Keratinocyte (primary cell): ENCODE data around the gene CDON. TPM values are rescaled to one million over a fixed set of nuclear protein-coding genes. Genes with fewer than 3 reads are reported as not detected.

Experiments used
- DNase-seq: peaks from one replicate; pipeline ENCODE4 v3.0.0-alpha.2; 2011; ENCODE audit warnings: low read depth, missing footprints, low spot score
- FAIRE-seq: peaks from 2 replicates; lab custom pipeline; 2011; peaks lifted over from hg19 to GRCh38; lab: Jason Lieb, UNC
- H2AFZ ChIP-seq: 2 replicates; pipeline ENCODE4 v1.6.0; 2012; ENCODE audit warnings: low read length, control low read depth, inconsistent platforms; ENCODE audit not compliant: control insufficient read depth
- H3K27ac ChIP-seq: 2 replicates; pipeline ENCODE4 v1.5.1; 2011; ENCODE audit warnings: low read length; ENCODE audit not compliant: control insufficient read depth, insufficient read depth
- H3K27me3 ChIP-seq: 3 replicates; pipeline ENCODE4 v1.6.0; 2011; ENCODE audit warnings: low read length; ENCODE audit not compliant: control insufficient read depth, insufficient read depth; ENCODE audit errors: extremely low read depth
- H3K36me3 ChIP-seq, 2 experiments: 2 replicates in 1 of 2; 3 replicates in 1 of 2; pipeline ENCODE4 v1.5.1; 2011; ENCODE audit warnings: low read length in 2 of 2, mild to moderate bottlenecking in 1 of 2; ENCODE audit not compliant: control insufficient read depth in 2 of 2, insufficient read depth in 2 of 2; ENCODE audit errors: extremely low read depth in 1 of 2
- H3K4me1 ChIP-seq: 3 replicates; pipeline ENCODE4 v1.5.1; 2011; ENCODE audit warnings: low read length; ENCODE audit not compliant: control insufficient read depth, insufficient read depth; ENCODE audit errors: extremely low read depth
- H3K4me2 ChIP-seq: 3 replicates; pipeline ENCODE4 v1.6.0; 2011; ENCODE audit warnings: low read depth, low read length; ENCODE audit not compliant: control insufficient read depth, insufficient read depth; ENCODE audit errors: extremely low read depth
- H3K4me3 ChIP-seq, 3 experiments: fragments of 200-600 bp in 1 of 3; sonication (generic) in 1 of 3; 2 replicates in 2 of 3; 3 replicates in 1 of 3; pipeline ENCODE4 v1.5.1; 2011 to 2016; ENCODE audit warnings: low read length in 3 of 3, mild to moderate bottlenecking in 3 of 3, control low read depth in 2 of 3, inconsistent platforms in 1 of 3, low read depth in 1 of 3, mixed read lengths in 1 of 3, mixed run types in 1 of 3, moderate library complexity in 1 of 3; ENCODE audit not compliant: control insufficient read depth in 2 of 3, insufficient read depth in 2 of 3; ENCODE audit errors: extremely low read depth in 1 of 3
- H3K79me2 ChIP-seq: 2 replicates; pipeline ENCODE4 v1.6.0; 2012; ENCODE audit warnings: low read length; ENCODE audit not compliant: control insufficient read depth, insufficient read depth
- H3K9ac ChIP-seq: 3 replicates; pipeline ENCODE4 v1.6.0; 2011; ENCODE audit warnings: low read length; ENCODE audit not compliant: control insufficient read depth, insufficient read depth; ENCODE audit errors: extremely low read depth
- H3K9me1 ChIP-seq: 3 replicates; pipeline ENCODE4 v1.6.0; 2011; ENCODE audit warnings: low read length; ENCODE audit not compliant: control insufficient read depth, insufficient read depth; ENCODE audit errors: extremely low read depth
- H3K9me3 ChIP-seq: 2 replicates; pipeline ENCODE4 v1.5.1; 2012; ENCODE audit warnings: low read depth, low read length; ENCODE audit not compliant: control insufficient read depth
- H4K20me1 ChIP-seq: 3 replicates; pipeline ENCODE4 v1.6.0; 2011; ENCODE audit warnings: low read length; ENCODE audit not compliant: control insufficient read depth, insufficient read depth; ENCODE audit errors: extremely low read depth
- CTCF ChIP-seq, 3 experiments: IDR thresholded peaks in 1 of 3; conservative IDR thresholded peaks in 1 of 3; optimal IDR thresholded peaks in 1 of 3; 2 replicates in 2 of 3; 3 replicates in 1 of 3; pipeline versions ENCODE3 to v1.5.1; 2011; ENCODE audit warnings: low read length in 3 of 3, mild to moderate bottlenecking in 3 of 3, moderate library complexity in 2 of 3, control low read depth in 1 of 3, inconsistent platforms in 1 of 3; ENCODE audit not compliant: insufficient read depth in 2 of 3; ENCODE audit errors: extremely low read depth in 1 of 3
- EZH2 ChIP-seq: IDR thresholded peaks from one replicate; pipeline ENCODE4 v1.6.1; 2012; ENCODE audit warnings: inconsistent platforms, mild to moderate bottlenecking, low read length, moderate library complexity
- dilution Hi-C: fragments of 300-500 bp; cut with MboI; formaldehyde crosslinking; loops from one replicate; pipeline ENCODE4 v1.7.0; 2020; ENCODE audit warnings: low sequenced_read_pairs; ENCODE audit not compliant: extremely low pct_ligation_motif_present
- polyA plus RNA-seq, 5 experiments: library from polyadenylated mRNA; depleted of rRNA in 3 of 5; stranded (reverse) in 3 of 5; stranded (forward) in 1 of 5; unstranded in 1 of 5; fragments of >200 nt; gene quantifications; 1 replicate in 1 of 5; 2 replicates in 3 of 5; 3 replicates in 1 of 5; pipeline versions ENCODE4 v1.2.1 to v1.2.3, GENCODE V29; 2011 to 2012; ENCODE audit warnings: missing spikeins in 2 of 5, low read depth in 1 of 5, low replicate concordance in 1 of 5

The CDON gene
- polyA plus RNA-seq, 1 donor (not counting 4 experiments of a cell fraction or from before 2014, with no cell fraction given): 1.0 TPM

GRCh38 chr11:125978181-125978716, 84.4 kb downstream of the CDON start:
- Histone ChIP-seq H3K27me3 (no peaks in the 10 kb centered on the region), H3K9me3 (no peaks in the 10 kb centered on the region), H3K9me1 (no peaks in the 10 kb centered on the region), H2AFZ (no peak overlapping the region), H3K4me3 (no peak overlapping the region), H3K36me3 (no peaks in the 10 kb centered on the region), H3K79me2 (no peaks in the 10 kb centered on the region), H4K20me1 (no peaks in the 10 kb centered on the region), H3K4me1 (peaks cover 11% of the 10 kb centered on the region), H3K9ac (no peak overlapping the region), H3K27ac (no peak overlapping the region), H3K4me2 (no peak overlapping the region)
- FAIRE-seq (no peak), DNase-seq (no peak)
- dilution Hi-C loops: no loop called here
- TF ChIP-seq EZH2: no peak
- TF ChIP-seq CTCF (optimal IDR thresholded peaks at IDR 0.05 in 1 of 3, IDR thresholded peaks at IDR 0.05 in 1 of 3, conservative IDR thresholded peaks at IDR 0.05 in 1 of 3; ENCODE audit: extremely low read depth in 1 of 3, insufficient read depth in 2 of 3, low read length in 3 of 3): no peak

- H3K27ac ChIP-seq: no peak overlapping the region
- no peak for FAIRE-seq
- H3K9me1 ChIP-seq: no peaks in the 10 kb centered on the region
- no peaks in the 10 kb centered on the region for H3K27me3 ChIP-seq
- H3K9ac ChIP-seq: no peak overlapping the region
- dilution Hi-C loops: no loop called here
- no peaks in the 10 kb centered on the region for H3K36me3 ChIP-seq
- no peaks in the 10 kb centered on the region for H3K9me3 ChIP-seq
- H4K20me1 ChIP-seq: no peaks in the 10 kb centered on the region
- H2AFZ ChIP-seq: no peak overlapping the region
- no peak for DNase-seq
- H3K4me3 ChIP-seq: no peak overlapping the region
- no peak overlapping the region for H3K4me2 ChIP-seq
- no peaks in the 10 kb centered on the region for H3K79me2 ChIP-seq
- no peak for TF ChIP-seq EZH2
- no peak for TF ChIP-seq CTCF (optimal IDR thresholded peaks at IDR 0.05 in 1 of 3, IDR thresholded peaks at IDR 0.05 in 1 of 3, conservative IDR thresholded peaks at IDR 0.05 in 1 of 3; ENCODE audit: extremely low read depth in 1 of 3, insufficient read depth in 2 of 3, low read length in 3 of 3)
- peaks cover 11% of the 10 kb centered on the region for H3K4me1 ChIP-seq
Measured at GRCh38 chr11:125977333-125977732, 85.3 kb downstream of the CDON start.
